ENCODE data around the gene CSH1. TPM values are rescaled to one million over a fixed set of nuclear protein-coding genes. Genes with fewer than 3 reads are reported as not detected.

CSH1 gene
- total RNA-seq, 1 experiment from 2014 or later = not detected

Other genes starting within 250 kb of the CSH1 start
- gene LIMD2, start 196.4 kb downstream of the CSH1 start, total RNA-seq (2014; rRNA removed; shearing (Covaris generic)) = 23.1 and 23.2 TPM in 2 replicates
- gene STRADA, start 154.8 kb downstream of the CSH1 start, total RNA-seq (2014; rRNA removed; shearing (Covaris generic)) = 16.8 and 23.2 TPM in 2 replicates
- gene CCDC47, start 123.0 kb downstream of the CSH1 start, total RNA-seq (2014; rRNA removed; shearing (Covaris generic)) = 49.8 and 54.9 TPM in 2 replicates
- 64.5 and 78.7 TPM in 2 replicates for gene DDX42, start 122.4 kb downstream of the CSH1 start, total RNA-seq (2014; rRNA removed; shearing (Covaris generic))
- gene PSMC5, start 69.1 kb downstream of the CSH1 start, total RNA-seq (2014; rRNA removed; shearing (Covaris generic)) = 52.7 and 64.8 TPM in 2 replicates
- 34.9 and 35.1 TPM in 2 replicates for gene FTSJ3, start 68.9 kb downstream of the CSH1 start, total RNA-seq (2014; rRNA removed; shearing (Covaris generic))
- gene SMARCD2, start 53.9 kb downstream of the CSH1 start, total RNA-seq (2014; rRNA removed; shearing (Covaris generic)) = 35.7 and 38.5 TPM in 2 replicates
- gene CSH2, start 22.9 kb downstream of the CSH1 start, total RNA-seq (2014; rRNA removed; shearing (Covaris generic)) = not detected in 2 replicates
- gene GH2, start 14.6 kb downstream of the CSH1 start, total RNA-seq (2014; rRNA removed; shearing (Covaris generic)) = not detected in 2 replicates
- not detected in 2 replicates for gene CSHL1, start 14.7 kb upstream of the CSH1 start, total RNA-seq (2014; rRNA removed; shearing (Covaris generic))
- not detected in 2 replicates for gene GH1, start 22.3 kb upstream of the CSH1 start, total RNA-seq (2014; rRNA removed; shearing (Covaris generic))
- gene CD79B, start 35.8 kb upstream of the CSH1 start, total RNA-seq (2014; rRNA removed; shearing (Covaris generic)) = 0.48 and 1.2 TPM in 2 replicates
- gene SCN4A, start 76.3 kb upstream of the CSH1 start, total RNA-seq (2014; rRNA removed; shearing (Covaris generic)) = 12.4 and 14.3 TPM in 2 replicates
- 0.12 TPM in 1 of 2 replicates, not detected in the other for gene PRR29, start 101.8 kb upstream of the CSH1 start, total RNA-seq (2014; rRNA removed; shearing (Covaris generic))
- 0.33 and 0.43 TPM in 2 replicates for gene ICAM2, start 124.1 kb upstream of the CSH1 start, total RNA-seq (2014; rRNA removed; shearing (Covaris generic))
- 2.2 and 3.8 TPM in 2 replicates for gene ERN1, start 233.6 kb upstream of the CSH1 start, total RNA-seq (2014; rRNA removed; shearing (Covaris generic))